T47D (cell line): Measurements from ENCODE around the gene PSG2.
"Not testable (repeated sequence)": the region's sequence is repeated elsewhere in the genome, so short reads cannot be mapped to it uniquely, and the experiment has no call there.

ENCODE experiments used
- DNase-seq, 2 experiments: peaks; one replicate each; pipeline versions ENCODE4 v3.0.0 to v3.0.0-alpha.2; 2011 to 2012; ENCODE audit warnings: low read depth in 1 of 2, low spot score in 1 of 2
- JUND ChIP-seq: IDR thresholded peaks from 2 replicates; pipeline ENCODE4 v1.6.1; 2012; ENCODE audit warnings: low read depth
- in situ Hi-C: cut with HindIII; loops from 2 replicates; pipeline ENCODE4 v1.10.0; 2016; ENCODE audit warnings: low sequenced_read_pairs, low pct_unique_long_range_greater_than_20kb

Gene PSG2

DNA sequence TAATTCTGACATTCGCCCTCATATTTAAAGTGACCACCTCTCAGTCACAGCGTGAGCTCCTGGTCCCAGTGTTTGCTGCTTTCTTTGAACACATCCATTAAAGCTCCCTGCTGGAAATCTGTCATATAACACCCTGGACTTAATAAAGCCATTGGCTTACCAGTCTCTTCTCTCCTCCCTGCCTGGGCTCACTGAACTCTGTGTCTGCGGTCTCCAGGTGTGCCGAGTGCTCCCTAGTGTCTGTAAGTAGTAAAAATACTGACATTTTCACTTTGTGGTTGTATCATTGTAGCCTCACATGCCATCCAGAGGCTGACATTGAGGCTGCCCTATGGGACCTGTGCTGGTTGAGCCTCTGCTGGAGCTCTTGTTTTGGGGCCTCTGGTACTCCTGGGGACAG is 53.6 kb downstream of the PSG2 start:
- DNase-seq = peak in 1 of 2 experiments; percentile 29
- no peak for TF ChIP-seq JUND
- in situ Hi-C loops = no loop called here

DNA sequence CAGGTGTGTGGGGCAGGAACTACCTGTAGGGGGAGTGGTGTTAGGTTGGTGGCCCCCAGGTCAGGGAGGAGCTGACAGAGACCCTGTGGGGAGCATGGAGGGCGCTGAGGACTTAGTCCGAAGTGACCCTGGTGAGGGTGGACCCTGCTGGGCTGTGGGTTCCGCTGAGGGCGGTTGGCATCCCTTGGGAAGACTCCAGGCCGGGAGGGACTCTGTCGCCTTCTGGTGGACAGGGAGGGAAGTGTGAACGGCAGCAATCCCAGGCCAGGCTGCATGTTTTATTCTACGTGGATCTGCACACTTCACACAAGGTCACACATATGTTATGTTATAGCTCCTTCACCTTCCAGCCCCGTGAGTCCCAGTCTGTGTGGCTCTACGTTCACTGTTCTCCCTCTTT is 54.5 kb downstream of the PSG2 start:
- in situ Hi-C loops = not testable (repeated sequence)

GRCh38 chr19:43027061-43027460 is 55.4 kb downstream of the PSG2 start:
- in situ Hi-C loops = not testable (repeated sequence)

More for the DNA sequence above, 54.5 kb downstream of the PSG2 start:
- DNase-seq = not testable (repeated sequence)

DNA sequence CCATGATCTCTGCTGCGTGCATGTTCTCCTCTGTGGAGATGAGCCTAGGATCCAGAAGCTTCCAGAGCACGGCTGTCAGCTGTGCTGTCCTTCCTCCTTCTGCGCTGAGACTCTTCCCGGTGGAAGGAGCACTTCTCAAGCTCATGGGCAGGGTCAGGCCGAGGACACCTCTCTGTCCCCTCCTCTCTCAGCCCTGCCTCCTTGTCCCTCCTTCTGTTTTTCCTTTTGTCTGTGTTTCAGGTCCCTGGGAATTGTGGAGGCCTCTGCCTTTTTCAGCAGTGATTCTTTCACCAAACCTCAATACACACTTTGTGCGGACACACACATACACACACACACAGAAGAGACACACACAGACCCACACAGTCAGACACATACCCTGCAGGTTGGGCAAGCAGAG is 56.1 kb downstream of the PSG2 start, which contains the start of gene PSG11:
Gene PSG11, minus strand, starts transcription at position 101 of the 400 bp plus-strand sequence. Its CDS starts 97 bp downstream, at position 4.
- in situ Hi-C loops, DNase-seq: not testable (repeated sequence)

More at GRCh38 chr19:43027061-43027460, 55.4 kb downstream of the PSG2 start:
- DNase-seq = not testable (repeated sequence)

DNA sequence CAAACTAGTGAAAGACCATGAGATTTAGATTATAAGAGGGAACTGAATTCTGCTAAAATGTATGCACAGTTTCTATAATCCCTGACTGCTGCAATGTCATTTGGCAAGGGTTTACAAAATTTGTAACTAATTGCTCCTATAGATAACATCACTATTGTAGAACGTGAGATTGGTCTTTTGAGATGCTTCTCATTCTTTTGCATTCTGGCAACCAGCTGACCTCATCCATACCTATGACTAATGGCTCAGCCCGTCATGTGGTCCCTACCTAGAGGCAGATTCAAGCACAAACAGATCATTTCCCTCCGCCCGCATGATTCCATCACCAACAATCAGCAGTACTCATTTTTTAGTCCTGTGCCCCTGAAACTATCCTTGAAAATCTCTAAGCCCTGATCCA is 60.4 kb downstream of the PSG2 start:
- in situ Hi-C loops, DNase-seq: not testable (repeated sequence)

GRCh38 chr19:43021629-43022028 is 60.9 kb downstream of the PSG2 start:
- DNase-seq, in situ Hi-C loops: not testable (repeated sequence)

GRCh38 chr19:43019588-43019987 is 62.9 kb downstream of the PSG2 start:
- in situ Hi-C loops = not testable (repeated sequence)
- DNase-seq = peak in 1 of 2 experiments; percentile 46
